Measurements from ENCODE around the gene EML1. TPM values are rescaled to one million over a fixed set of nuclear protein-coding genes. Genes with fewer than 3 reads are reported as not detected.

Gene EML1
- total RNA-seq, 1 donor from 2014 or later = 36.4 TPM

GRCh38 chr14:99891266-99891665, 98.1 kb downstream of the EML1 start:
- no peak for TF ChIP-seq CTCF (IDR thresholded peaks at IDR 0.05)
- no peak for DNase-seq (ENCODE audit: low spot score)
- Mint-ChIP-seq H3K27ac (ENCODE audit: unreplicated experiment) (no peak overlapping the region), H3K4me3 (ENCODE audit: unreplicated experiment) (no peak overlapping the region), H3K36me3 (ENCODE audit: low read depth) (no peaks in the 10 kb centered on the region), H3K9me3 (ENCODE audit: low read depth) (no peaks in the 10 kb centered on the region), H3K27me3 (ENCODE audit: low read depth) (no peaks in the 10 kb centered on the region), H3K4me1 (ENCODE audit: low read depth) (no peaks in the 10 kb centered on the region)

- H3K4me3 Mint-ChIP-seq (ENCODE audit: unreplicated experiment) = no peak overlapping the region
- H3K27me3 Mint-ChIP-seq (ENCODE audit: low read depth) = no peaks in the 10 kb centered on the region
- H3K36me3 Mint-ChIP-seq (ENCODE audit: low read depth) = no peaks in the 10 kb centered on the region
- TF ChIP-seq CTCF (IDR thresholded peaks at IDR 0.05) = no peak
- H3K27ac Mint-ChIP-seq (ENCODE audit: unreplicated experiment) = no peak overlapping the region
- H3K4me1 Mint-ChIP-seq (ENCODE audit: low read depth) = no peaks in the 10 kb centered on the region
- no peaks in the 10 kb centered on the region for H3K9me3 Mint-ChIP-seq (ENCODE audit: low read depth)
- no peak for DNase-seq (ENCODE audit: low spot score)
Measured at GRCh38 chr14:99891900-99892299, 98.7 kb downstream of the EML1 start.

GRCh38 chr14:99892406-99892805, 99.2 kb downstream of the EML1 start:
- Mint-ChIP-seq H3K4me3 (ENCODE audit: unreplicated experiment) (no peak overlapping the region), H3K27ac (ENCODE audit: unreplicated experiment) (no peak overlapping the region), H3K4me1 (ENCODE audit: low read depth) (no peaks in the 10 kb centered on the region), H3K27me3 (ENCODE audit: low read depth) (no peaks in the 10 kb centered on the region), H3K9me3 (ENCODE audit: low read depth) (no peaks in the 10 kb centered on the region), H3K36me3 (ENCODE audit: low read depth) (no peaks in the 10 kb centered on the region)
- no peak for DNase-seq (ENCODE audit: low spot score)
- TF ChIP-seq CTCF (IDR thresholded peaks at IDR 0.05) = no peak

- Mint-ChIP-seq H3K36me3 (ENCODE audit: low read depth) (no peaks in the 10 kb centered on the region), H3K4me3 (ENCODE audit: unreplicated experiment) (no peak overlapping the region), H3K4me1 (ENCODE audit: low read depth) (no peaks in the 10 kb centered on the region), H3K27me3 (ENCODE audit: low read depth) (no peaks in the 10 kb centered on the region), H3K27ac (ENCODE audit: unreplicated experiment) (no peak overlapping the region), H3K9me3 (ENCODE audit: low read depth) (no peaks in the 10 kb centered on the region)
- no peak for TF ChIP-seq CTCF (IDR thresholded peaks at IDR 0.05)
- no peak for DNase-seq (ENCODE audit: low spot score)
Measured at GRCh38 chr14:99896361-99896760, 103.1 kb downstream of the EML1 start.

GRCh38 chr14:99899578-99900178, 106.5 kb downstream of the EML1 start:
- no peak for DNase-seq (ENCODE audit: low spot score)
- Mint-ChIP-seq H3K27ac (ENCODE audit: unreplicated experiment) (no peak overlapping the region), H3K4me3 (ENCODE audit: unreplicated experiment) (no peak overlapping the region), H3K27me3 (ENCODE audit: low read depth) (no peaks in the 10 kb centered on the region), H3K4me1 (ENCODE audit: low read depth) (no peaks in the 10 kb centered on the region), H3K9me3 (ENCODE audit: low read depth) (no peaks in the 10 kb centered on the region), H3K36me3 (ENCODE audit: low read depth) (peaks cover 5% of the 10 kb centered on the region)
- peak; percentile 86 for TF ChIP-seq CTCF (IDR thresholded peaks at IDR 0.05)
